BE2C (cell line): ENCODE data around the gene CLCN2.

Experiments
- DNase-seq: peaks from one replicate; pipeline ENCODE4 v3.0.0-alpha.2; 2020
- H3K27me3 ChIP-seq: fragments of 250-450 bp; sonication (Bioruptor Pico); 2 replicates; pipeline ENCODE4 v1.5.1; 2020; ENCODE audit warnings: mild to moderate bottlenecking
- H3K36me3 ChIP-seq: fragments of 250-450 bp; sonication (Bioruptor Pico); 2 replicates; pipeline ENCODE4 v1.5.1; 2020; ENCODE audit warnings: mild to moderate bottlenecking
- H3K4me1 ChIP-seq: fragments of 250-450 bp; sonication (Bioruptor Pico); 2 replicates; pipeline ENCODE4 v1.5.1; 2020
- H3K4me3 ChIP-seq: 2 replicates; pipeline ENCODE4 v1.5.1; 2011; ENCODE audit warnings: low read depth, low read length
- H3K9me3 ChIP-seq: fragments of 250-450 bp; sonication (Bioruptor Pico); 2 replicates; pipeline ENCODE4 v1.5.1; 2020
- CTCF ChIP-seq: IDR thresholded peaks from 2 replicates; pipeline ENCODE4 v1.5.1; 2012; ENCODE audit warnings: mild to moderate bottlenecking, low read depth, low read length

CLCN2 gene

GRCh38 chr3:184358921-184359350, 2.5 kb downstream of the CLCN2 start:
- H3K36me3 ChIP-seq: no peaks in the 10 kb centered on the region
- no peak overlapping the region for H3K4me3 ChIP-seq
- H3K27me3 ChIP-seq: no peaks in the 10 kb centered on the region
- H3K4me1 ChIP-seq: no peaks in the 10 kb centered on the region
- no peak for DNase-seq
- H3K9me3 ChIP-seq: no peaks in the 10 kb centered on the region
- TF ChIP-seq CTCF: no peak

GRCh38 chr3:184358124-184358767, 3.2 kb downstream of the CLCN2 start:
- Histone ChIP-seq H3K36me3 (no peaks in the 10 kb centered on the region), H3K4me1 (no peaks in the 10 kb centered on the region), H3K9me3 (no peaks in the 10 kb centered on the region), H3K27me3 (no peaks in the 10 kb centered on the region), H3K4me3 (no peak overlapping the region)
- no peak for DNase-seq
- no peak for TF ChIP-seq CTCF

- no peaks in the 10 kb centered on the region for H3K27me3 ChIP-seq
- TF ChIP-seq CTCF: no peak
- no peaks in the 10 kb centered on the region for H3K4me1 ChIP-seq
- no peak for DNase-seq
- H3K9me3 ChIP-seq: no peaks in the 10 kb centered on the region
- H3K36me3 ChIP-seq: no peaks in the 10 kb centered on the region
- H3K4me3 ChIP-seq: no peak overlapping the region
Observed at GRCh38 chr3:184357248-184358123, 3.9 kb downstream of the CLCN2 start.

- Histone ChIP-seq H3K27me3 (no peaks in the 10 kb centered on the region), H3K36me3 (no peaks in the 10 kb centered on the region), H3K9me3 (no peaks in the 10 kb centered on the region), H3K4me3 (no peak overlapping the region), H3K4me1 (no peaks in the 10 kb centered on the region)
- no peak for DNase-seq
- no peak for TF ChIP-seq CTCF
Observed at GRCh38 chr3:184355261-184356040, 6.0 kb downstream of the CLCN2 start.

- no peaks in the 10 kb centered on the region for H3K4me1 ChIP-seq
- H3K27me3 ChIP-seq: no peaks in the 10 kb centered on the region
- no peak overlapping the region for H3K4me3 ChIP-seq
- no peak for TF ChIP-seq CTCF
- H3K36me3 ChIP-seq: no peaks in the 10 kb centered on the region
- DNase-seq: no peak
- H3K9me3 ChIP-seq: no peaks in the 10 kb centered on the region
Observed at GRCh38 chr3:184354754-184355153, 6.7 kb downstream of the CLCN2 start.
